Measurements from ENCODE around the gene RNF212B. TPM values are rescaled to one million over a fixed set of nuclear protein-coding genes. Genes with fewer than 3 reads are reported as not detected.
"Not testable (repeated sequence)": the region's sequence is repeated elsewhere in the genome, so short reads cannot be mapped to it uniquely, and the experiment has no call there.

Gene RNF212B
- total and polyA plus RNA-seq, 2 donors (not counting 1 experiment from before 2014, with no cell fraction given): not detected

GRCh38 chr14:23227566-23227965 lies 10.2 kb upstream of the RNF212B start:
- no peaks in the 10 kb centered on the region for H3K9me3 ChIP-seq (ENCODE audit: control insufficient read depth, insufficient read depth, low read depth, low read length)

GRCh38 chr14:23228812-23229211 lies 8.9 kb upstream of the RNF212B start:
- H3K27me3 ChIP-seq (ENCODE audit: control insufficient read depth, insufficient read depth, low read length): no peaks in the 10 kb centered on the region
- TF ChIP-seq CTCF (conservative IDR thresholded peaks at IDR 0.05 in 1 of 2, IDR thresholded peaks at IDR 0.05 in 1 of 2; ENCODE audit: low read depth in 1 of 2, low read length in 2 of 2) (no peak), EZH2 (IDR thresholded peaks at IDR 0.05; ENCODE audit: low read length, missing control alignments) (no peak)
- H3K4me2 ChIP-seq (ENCODE audit: extremely low read depth, insufficient read depth, low read length): no peak overlapping the region

More at GRCh38 chr14:23227566-23227965, 10.2 kb upstream of the RNF212B start:
- Histone ChIP-seq H3K27ac (ENCODE audit: insufficient read depth, low read length) (no peak overlapping the region), H2AFZ (ENCODE audit: low read length) (no peak overlapping the region), H3K4me3 (replicated peaks in 1 of 4; ENCODE audit: control extremely low read depth in 1 of 4, insufficient read depth in 1 of 4, low read depth in 3 of 4, low read length in 4 of 4) (no peak overlapping the region), H4K20me1 (ENCODE audit: control insufficient read depth, extremely low read depth, insufficient read depth, low read length) (no peaks in the 10 kb centered on the region), H3K9ac (ENCODE audit: insufficient read depth, low read length) (no peak overlapping the region), H3K4me2 (ENCODE audit: extremely low read depth, insufficient read depth, low read length) (no peak overlapping the region), H3K4me1 (ENCODE audit: control insufficient read depth, extremely low read depth, insufficient read depth, low read length) (no peaks in the 10 kb centered on the region), H3K27me3 (ENCODE audit: control insufficient read depth, insufficient read depth, low read length) (no peaks in the 10 kb centered on the region), H3K36me3 (ENCODE audit: control insufficient read depth, insufficient read depth, low read length) (no peaks in the 10 kb centered on the region), H3K79me2 (ENCODE audit: control insufficient read depth, insufficient read depth, low read length) (no peaks in the 10 kb centered on the region)
- no peak for DNase-seq (ENCODE audit: low read depth in 2 of 2)
- TF ChIP-seq EZH2 (IDR thresholded peaks at IDR 0.05; ENCODE audit: low read length, missing control alignments) (no peak), CTCF (conservative IDR thresholded peaks at IDR 0.05 in 1 of 2, IDR thresholded peaks at IDR 0.05 in 1 of 2; ENCODE audit: low read depth in 1 of 2, low read length in 2 of 2) (no peak)

GRCh38 chr14:23232241-23232808 lies 5.4 kb upstream of the RNF212B start:
- not testable (repeated sequence) for H3K36me3 ChIP-seq (ENCODE audit: control insufficient read depth, insufficient read depth, low read length); DNase-seq (ENCODE audit: low read depth in 2 of 2); H3K27me3 ChIP-seq (ENCODE audit: control insufficient read depth, insufficient read depth, low read length); H3K9ac ChIP-seq (ENCODE audit: insufficient read depth, low read length); H3K79me2 ChIP-seq (ENCODE audit: control insufficient read depth, insufficient read depth, low read length); H3K9me3 ChIP-seq (ENCODE audit: control insufficient read depth, insufficient read depth, low read depth, low read length); H2AFZ ChIP-seq (ENCODE audit: low read length); H3K27ac ChIP-seq (ENCODE audit: insufficient read depth, low read length); H4K20me1 ChIP-seq (ENCODE audit: control insufficient read depth, extremely low read depth, insufficient read depth, low read length); H3K4me1 ChIP-seq (ENCODE audit: control insufficient read depth, extremely low read depth, insufficient read depth, low read length); H3K4me2 ChIP-seq (ENCODE audit: extremely low read depth, insufficient read depth, low read length); H3K4me3 ChIP-seq (replicated peaks in 1 of 4; ENCODE audit: control extremely low read depth in 1 of 4, insufficient read depth in 1 of 4, low read depth in 3 of 4, low read length in 4 of 4)

More at GRCh38 chr14:23228812-23229211, 8.9 kb upstream of the RNF212B start:
- Histone ChIP-seq H3K9ac (ENCODE audit: insufficient read depth, low read length) (no peak overlapping the region), H3K79me2 (ENCODE audit: control insufficient read depth, insufficient read depth, low read length) (no peaks in the 10 kb centered on the region), H3K27ac (ENCODE audit: insufficient read depth, low read length) (no peak overlapping the region), H3K36me3 (ENCODE audit: control insufficient read depth, insufficient read depth, low read length) (no peaks in the 10 kb centered on the region), H2AFZ (ENCODE audit: low read length) (no peak overlapping the region), H4K20me1 (ENCODE audit: control insufficient read depth, extremely low read depth, insufficient read depth, low read length) (no peaks in the 10 kb centered on the region), H3K4me1 (ENCODE audit: control insufficient read depth, extremely low read depth, insufficient read depth, low read length) (no peaks in the 10 kb centered on the region), H3K9me3 (ENCODE audit: control insufficient read depth, insufficient read depth, low read depth, low read length) (no peaks in the 10 kb centered on the region), H3K4me3 (replicated peaks in 1 of 4; ENCODE audit: control extremely low read depth in 1 of 4, insufficient read depth in 1 of 4, low read depth in 3 of 4, low read length in 4 of 4) (no peak overlapping the region)
- no peak for DNase-seq (ENCODE audit: low read depth in 2 of 2)

Measured in fibroblast of lung (primary cell).